SK-N-SH (cell line): ENCODE measurements around the gene GNAS. TPM values are rescaled to one million over a fixed set of nuclear protein-coding genes. Genes with fewer than 3 reads are reported as not detected.

Experiments used
- CTCF ChIA-PET: fragments of 300-600, 350-600 bp; formaldehyde crosslinking; extraction: SDS; loops from one replicate; lab custom pipeline; 2021; lab: Yijun Ruan, JAX
- POLR2A ChIA-PET: fragments of 350-600 bp; sonication (Branson Sonifier 250); formaldehyde crosslinking; extraction: SDS; loops from one replicate; lab custom pipeline; 2020; ENCODE audit warnings: antibody characterized with exemption, inconsistent platforms; lab: Yijun Ruan, JAX
- DNase-seq: peaks from one replicate; pipeline ENCODE4 v3.0.0; 2012
- H2AFZ ChIP-seq: fragments of 200-600 bp; sonication (generic); 2 replicates; pipeline ENCODE4 v1.8.1; 2016; ENCODE audit warnings: antibody characterized with exemption, mild to moderate bottlenecking, low read depth
- H3F3A ChIP-seq: fragments of 200-600 bp; sonication (generic); replicated peaks from 2 replicates; pipeline ENCODE3; 2016; ENCODE audit warnings: antibody characterized with exemption, mild to moderate bottlenecking; ENCODE audit not compliant: insufficient read depth
- H3K27ac ChIP-seq, 2 experiments: fragments of 200-500 bp in 1 of 2; fragments of 200-600 bp in 1 of 2; sonication (Bioruptor generic) in 1 of 2; sonication (generic), shearing (Covaris generic) in 1 of 2; 2 replicates each; pipeline versions ENCODE4 v1.5.1 to v1.6.1; 2014 to 2016; ENCODE audit warnings: low read depth in 2 of 2, inconsistent platforms in 1 of 2, low read length in 1 of 2, mild to moderate bottlenecking in 1 of 2, mixed read lengths in 1 of 2
- H3K27me3 ChIP-seq: fragments of 200-600 bp; sonication (generic), shearing (Covaris generic); 2 replicates; pipeline ENCODE4 v1.6.1; 2016; ENCODE audit warnings: mixed run types; ENCODE audit not compliant: insufficient read depth
- H3K36me3 ChIP-seq, 2 experiments: fragments of 200-500 bp in 1 of 2; fragments of 200-600 bp in 1 of 2; sonication (Bioruptor generic) in 1 of 2; sonication (generic) in 1 of 2; replicated peaks in 1 of 2; 2 replicates each; pipeline versions ENCODE3 to v1.5.1; 2014 to 2016; ENCODE audit warnings: low read length in 1 of 2, mild to moderate bottlenecking in 1 of 2; ENCODE audit not compliant: insufficient read depth in 2 of 2, control insufficient read depth in 1 of 2
- H3K4me1 ChIP-seq, 2 experiments: fragments of 200-500 bp in 1 of 2; fragments of 200-600 bp in 1 of 2; sonication (Bioruptor generic) in 1 of 2; sonication (generic), shearing (Covaris generic) in 1 of 2; 2 replicates each; pipeline versions ENCODE4 v1.5.1 to v1.6.1; 2014 to 2016; ENCODE audit warnings: low read depth in 1 of 2, low read length in 1 of 2, mixed run types in 1 of 2; ENCODE audit not compliant: insufficient read depth in 2 of 2, control insufficient read depth in 1 of 2
- H3K4me2 ChIP-seq: fragments of 200-600 bp; sonication (generic), shearing (Covaris generic); 2 replicates; pipeline ENCODE4 v1.6.1; 2017; ENCODE audit warnings: mixed run types
- H3K4me3 ChIP-seq, 2 experiments: fragments of 200-500 bp in 1 of 2; fragments of 200-600 bp in 1 of 2; sonication (Bioruptor generic) in 1 of 2; sonication (generic), shearing (Covaris generic) in 1 of 2; 2 replicates each; pipeline versions ENCODE4 v1.5.1 to v1.8.1; 2014 to 2016; ENCODE audit warnings: low read depth in 2 of 2, inconsistent platforms in 1 of 2, low read length in 1 of 2, mild to moderate bottlenecking in 1 of 2, mixed read lengths in 1 of 2, moderate library complexity in 1 of 2
- H3K79me2 ChIP-seq: fragments of 200-600 bp; sonication (generic); 2 replicates; pipeline ENCODE4 v1.8.1; 2017; ENCODE audit warnings: mild to moderate bottlenecking; ENCODE audit not compliant: insufficient read depth
- H3K9ac ChIP-seq: fragments of 200-600 bp; sonication (generic); 2 replicates; pipeline ENCODE4 v1.6.1; 2017; ENCODE audit warnings: mixed run types
- H3K9me2 ChIP-seq: fragments of 200-600 bp; sonication (generic); 2 replicates; pipeline ENCODE4 v1.6.1; 2017; ENCODE audit warnings: mixed run types
- H3K9me3 ChIP-seq: fragments of 200-600 bp; sonication (generic); 2 replicates; pipeline ENCODE4 v1.6.1; 2017; ENCODE audit warnings: mixed run types, mild to moderate bottlenecking, moderate library complexity
- H4K20me1 ChIP-seq: fragments of 200-600 bp; sonication (generic); 2 replicates; pipeline ENCODE4 v1.6.1; 2017; ENCODE audit warnings: mild to moderate bottlenecking, mixed run types; ENCODE audit not compliant: insufficient read depth
- EP300 ChIP-seq, 2 experiments: IDR thresholded peaks; 2 replicates each; pipeline versions ENCODE4 v1.4.0 to v1.6.1; 2012; ENCODE audit warnings: borderline replicate concordance in 1 of 2, low read depth in 1 of 2, low read length in 1 of 2
- FOXM1 ChIP-seq: IDR thresholded peaks from 2 replicates; pipeline ENCODE4 v1.4.0; 2012; ENCODE audit warnings: low read depth, mild to moderate bottlenecking
- GABPA ChIP-seq: IDR thresholded peaks from 2 replicates; pipeline ENCODE4 v1.4.0; 2012; ENCODE audit warnings: low read depth, mild to moderate bottlenecking
- MEF2A ChIP-seq: IDR thresholded peaks from 2 replicates; pipeline ENCODE4 v1.4.0; 2012; ENCODE audit warnings: low read depth, borderline replicate concordance
- MXI1 ChIP-seq: IDR thresholded peaks from 2 replicates; pipeline ENCODE4 v1.6.1; 2012; ENCODE audit warnings: mild to moderate bottlenecking, low read depth, low read length, improper control_type of control experiment
- NFIC ChIP-seq: IDR thresholded peaks from 2 replicates; pipeline ENCODE4 v1.4.0; 2012; ENCODE audit warnings: borderline replicate concordance
- NRF1 ChIP-seq: IDR thresholded peaks from 2 replicates; pipeline ENCODE4 v1.6.1; 2012; ENCODE audit warnings: low read depth, mild to moderate bottlenecking, low read length
- POLR2AphosphoS5 ChIP-seq: IDR thresholded peaks from 2 replicates; pipeline ENCODE4 v1.6.1; 2012; ENCODE audit warnings: low read depth, low read length
- RCOR1 ChIP-seq: fragments of 150-350 bp; IDR thresholded peaks from 2 replicates; pipeline ENCODE4 v1.6.1; 2017; ENCODE audit warnings: antibody characterized with exemption, low read length
- REST ChIP-seq: IDR thresholded peaks from 2 replicates; pipeline ENCODE4 v1.6.1; 2012; ENCODE audit warnings: mild to moderate bottlenecking, low read depth, low read length, moderate library complexity
- RFX5 ChIP-seq: IDR thresholded peaks from 2 replicates; pipeline ENCODE4 v1.6.1; 2012; ENCODE audit warnings: mild to moderate bottlenecking, improper control_type of control experiment, low read length
- RXRA ChIP-seq: IDR thresholded peaks from 2 replicates; pipeline ENCODE4 v1.4.0; 2012; ENCODE audit warnings: low read depth, mild to moderate bottlenecking, borderline replicate concordance
- SIN3A ChIP-seq: IDR thresholded peaks from 2 replicates; pipeline ENCODE4 v1.6.1; 2012; ENCODE audit warnings: low read depth, mild to moderate bottlenecking, low read length, moderate library complexity, borderline replicate concordance
- TCF12 ChIP-seq: IDR thresholded peaks from 2 replicates; pipeline ENCODE4 v1.4.0; 2012
- TEAD4 ChIP-seq: IDR thresholded peaks from 2 replicates; pipeline ENCODE4 v1.4.0; 2012; ENCODE audit warnings: mild to moderate bottlenecking, borderline replicate concordance; ENCODE audit not compliant: insufficient read depth
- WGBS: methylation state at CpG from one replicate; pipeline ENCODE4 v1.1.6; 2017; ENCODE audit warnings: low lambda C conversion rate; 5-methylcytosine and 5-hydroxymethylcytosine counted together
- polyA plus RNA-seq, 3 experiments: library from polyadenylated mRNA; depleted of rRNA; stranded (reverse); fragments of >200 nt; gene quantifications; 2 replicates each; pipeline ENCODE4 v1.2.3, GENCODE V29; 2012
- TF ChIP-seq, protein P1 (sequence below): IDR thresholded peaks from 2 replicates; pipeline ENCODE4; 2012

Gene GNAS
- polyA plus RNA-seq, 1 of the 3 experiments (the other 2 are of a cell fraction) = 1,562 TPM

GRCh38 chr20:58907320-58908137, 55.0 kb downstream of the GNAS start:
- H3K9me2 ChIP-seq = no peaks in the 10 kb centered on the region
- WGBS = 61% methylated on average over 13 of the region's 13 CpGs
- peak overlapping the region; percentile 68 to 79 for H3K27ac ChIP-seq
- ChIA-PET POLR2A (interaction anchor here (1.3 kb wide), 1 partner anchor 125 kb away, joined by 5 read pairs; the partner anchor contains the start of gene ATP5F1E), CTCF (interaction anchor here (0.7 to 1.6 kb wide), 4 partner anchors 10 to 589 kb away, joined by 3 to 7 read pairs (median 3); no protein-coding TSS in a partner anchor)
- H3K9me3 ChIP-seq = no peaks in the 10 kb centered on the region
- H3K9ac ChIP-seq = no peak overlapping the region; the same call in 1 of the 2 replicates
- H3K4me2 ChIP-seq = peak overlapping the region; percentile 53
- no peak overlapping the region for H2AFZ ChIP-seq
- TF ChIP-seq RCOR1 (0 out of 2 replicates have a peak, but pooled peaks have one; percentile 7), TEAD4 (no peak), NRF1 (no peak), REST (no peak), POLR2AphosphoS5 (peak; percentile 18; the same call in 1 of the 2 replicates), NFIC (peak; percentile 63; the same call in 1 of the 2 replicates), MEF2A (peak; percentile 99), TCF12 (peak; percentile 48), SIN3A (no peak), GABPA (no peak), MXI1 (no peak), RFX5 (peak; percentile 92), RXRA (no peak), EP300 (IDR thresholded peaks at IDR 0.05; ENCODE audit: borderline replicate concordance in 1 of 2, low read depth in 1 of 2, low read length in 1 of 2) (peak; percentile 6 to 39; a peak in 1 of 4 replicates), FOXM1 (no peak)
- TF ChIP-seq, protein P1, sequence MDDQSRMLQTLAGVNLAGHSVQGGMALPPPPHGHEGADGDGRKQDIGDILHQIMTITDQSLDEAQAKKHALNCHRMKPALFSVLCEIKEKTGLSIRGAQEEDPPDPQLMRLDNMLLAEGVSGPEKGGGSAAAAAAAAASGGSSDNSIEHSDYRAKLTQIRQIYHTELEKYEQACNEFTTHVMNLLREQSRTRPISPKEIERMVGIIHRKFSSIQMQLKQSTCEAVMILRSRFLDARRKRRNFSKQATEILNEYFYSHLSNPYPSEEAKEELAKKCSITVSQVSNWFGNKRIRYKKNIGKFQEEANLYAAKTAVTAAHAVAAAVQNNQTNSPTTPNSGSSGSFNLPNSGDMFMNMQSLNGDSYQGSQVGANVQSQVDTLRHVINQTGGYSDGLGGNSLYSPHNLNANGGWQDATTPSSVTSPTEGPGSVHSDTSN = peak; percentile 67
- no peak overlapping the region; a peak in 2 of 4 replicates for H3K4me3 ChIP-seq
- peaks cover 20 to 23% of the 10 kb centered on the region in 2 experiments for H3K4me1 ChIP-seq
- H3K79me2 ChIP-seq = peaks cover 59% of the 10 kb centered on the region
- H3K36me3 ChIP-seq = peaks cover 89 to 91% of the 10 kb centered on the region in 2 experiments
- DNase-seq = peak; percentile 64
- no peaks in the 10 kb centered on the region for H3K27me3 ChIP-seq
- peaks cover 76% of the 10 kb centered on the region for H4K20me1 ChIP-seq
- H3F3A ChIP-seq = peaks cover 85% of the 10 kb centered on the region
